ENCODE data around the gene MED15. TPM values are rescaled to one million over a fixed set of nuclear protein-coding genes. Genes with fewer than 3 reads are reported as not detected.

Gene MED15
- total and polyA plus RNA-seq, 2 of the 8 experiments (the other 6 are each of a cell fraction or from before 2014, with no cell fraction given), result 28.3 to 57.1 TPM

DNA sequence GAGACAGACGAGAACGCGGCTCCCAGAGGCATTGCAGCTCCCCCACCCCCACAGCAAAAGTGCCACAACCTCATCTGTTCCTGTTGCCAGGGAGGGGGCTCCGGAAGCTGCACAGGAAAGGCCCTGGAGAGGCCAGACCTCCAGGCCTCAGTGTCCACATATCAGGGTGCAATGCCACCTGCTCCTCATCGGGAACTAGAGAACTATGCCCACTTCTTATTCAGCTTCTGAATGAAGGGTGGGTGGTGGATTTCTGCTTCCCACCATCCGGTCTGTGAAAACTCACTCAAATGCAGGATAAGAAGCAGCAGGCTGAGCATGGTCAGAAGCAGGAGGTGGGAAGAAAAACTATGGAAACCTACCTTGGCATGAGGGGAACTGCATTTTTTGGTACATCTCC lies 105.9 kb downstream of the MED15 start:
- no peak overlapping the region for H3K4ac ChIP-seq (replicated peaks; ENCODE audit: insufficient read length, low read depth, low read length)
- CTCF ChIA-PET (ENCODE audit: partially characterized antibody), result interaction anchor here (0.7 to 1.0 kb wide), 3 partner anchors 22 to 295 kb away, joined by 3 read pairs; no protein-coding TSS in a partner anchor
- no peaks in the 10 kb centered on the region for H3K23me2 ChIP-seq (ENCODE audit: low read depth, low read length)
- no peak overlapping the region for H2BK120ac ChIP-seq (replicated peaks; ENCODE audit: low read depth, low read length)
- FAIRE-seq, result no peak
- no peaks in the 10 kb centered on the region for H3K36me3 ChIP-seq (ENCODE audit: control insufficient read depth in 2 of 4, insufficient read depth in 4 of 4, low read length in 3 of 4)
- H2BK20ac ChIP-seq (ENCODE audit: low read length), result no peak overlapping the region
- POLR2A ChIA-PET (ENCODE audit: partially characterized antibody), result no interaction called here
- DNase-seq (ENCODE audit: low read depth in 1 of 2, low spot score in 2 of 2), result no peak
- H4K8ac ChIP-seq (ENCODE audit: extremely low read depth, insufficient read depth, low read length), result no peak overlapping the region
- 86% methylated on average over 6 of the region's 6 CpGs; no CpG with 5 or more reads in 1 of the 2 experiments for WGBS, 2 experiments (ENCODE audit: extremely low coverage in 1 of 2, insufficient coverage in 1 of 2, insufficient read length in 1 of 2, insufficient replicate concordance in 2 of 2, low coverage in 1 of 2, low lambda C conversion rate in 2 of 2, missing lambda C conversion rate in 1 of 2)
- no peak overlapping the region for H2AK5ac ChIP-seq (ENCODE audit: low read depth, low read length)
- no peak overlapping the region for H3K23ac ChIP-seq (ENCODE audit: insufficient read length)
- H3K9ac ChIP-seq (replicated peaks in 1 of 4; ENCODE audit: extremely low read depth in 1 of 4, low read depth in 3 of 4, low read length in 3 of 4), result no peak overlapping the region
- no peak overlapping the region for H3K4me3 ChIP-seq (ENCODE audit: extremely low read depth in 1 of 4, insufficient read depth in 2 of 4, low read depth in 3 of 4, low read length in 4 of 4)
- H3K4me1 ChIP-seq (replicated peaks in 1 of 4; ENCODE audit: control insufficient read depth in 3 of 4, insufficient read depth in 4 of 4, low read length in 3 of 4), result no peaks in the 10 kb centered on the region
- H3K14ac ChIP-seq (ENCODE audit: insufficient read length), result no peak overlapping the region
- no peaks in the 10 kb centered on the region for H3K9me3 ChIP-seq (ENCODE audit: insufficient read depth in 2 of 2, low read depth in 1 of 2, low read length in 1 of 2)
- H2BK5ac ChIP-seq (ENCODE audit: low read depth, low read length), result no peak overlapping the region
- H3K27me3 ChIP-seq (replicated peaks in 1 of 4; ENCODE audit: control insufficient read depth in 3 of 4, extremely low read depth in 1 of 4, insufficient read depth in 3 of 4, low read length in 3 of 4), result no peaks in the 10 kb centered on the region
- H4K20me1 ChIP-seq (replicated peaks in 1 of 2; ENCODE audit: control insufficient read depth in 1 of 2, insufficient read depth in 2 of 2, low read length in 2 of 2), result no peaks in the 10 kb centered on the region
- H3K18ac ChIP-seq (ENCODE audit: extremely low read depth, low read length), result no peak overlapping the region
- H3K27ac ChIP-seq (ENCODE audit: low read depth, low read length), result no peak overlapping the region
- H3K4me2 ChIP-seq (ENCODE audit: insufficient read depth in 1 of 2, low read depth in 2 of 2, low read length in 2 of 2), result no peak overlapping the region
- H3K79me2 ChIP-seq (ENCODE audit: control insufficient read depth in 1 of 2, insufficient read depth in 2 of 2, low read length in 2 of 2), result no peaks in the 10 kb centered on the region
- H2AFZ ChIP-seq (ENCODE audit: low read length), result no peak overlapping the region
- TF ChIP-seq CTBP2 (IDR thresholded peaks at IDR 0.05; ENCODE audit: borderline replicate concordance, insufficient read depth, insufficient read length, low read length) (no peak), JUND (IDR thresholded peaks at IDR 0.05; ENCODE audit: low read length) (no peak), JUN (IDR thresholded peaks at IDR 0.05; ENCODE audit: low read depth, low read length) (no peak), TEAD4 (IDR thresholded peaks at IDR 0.05; ENCODE audit: low read depth, low read length) (no peak), RFX5 (IDR thresholded peaks at IDR 0.05; ENCODE audit: borderline replicate concordance, low read depth, low read length) (no peak), KDM1A (IDR thresholded peaks at IDR 0.05; ENCODE audit: borderline replicate concordance, low read length) (no peak), GABPA (IDR thresholded peaks at IDR 0.05; ENCODE audit: borderline replicate concordance, insufficient read depth, low read length) (no peak), RBBP5 (IDR thresholded peaks at IDR 0.05; ENCODE audit: borderline replicate concordance, low read depth, low read length) (no peak), NRF1 (IDR thresholded peaks at IDR 0.05; ENCODE audit: low read depth, low read length) (no peak), MAFK (IDR thresholded peaks at IDR 0.05; ENCODE audit: low read depth, low read length) (no peak)
- no peak overlapping the region for H2BK12ac ChIP-seq (ENCODE audit: low read depth, low read length)
- no peak overlapping the region for H4K5ac ChIP-seq (ENCODE audit: insufficient read length, low read depth, low read length)
- H4K91ac ChIP-seq (replicated peaks; ENCODE audit: insufficient read length, low read length), result no peak overlapping the region
- no peak overlapping the region for H3K56ac ChIP-seq (replicated peaks; ENCODE audit: insufficient read length, low read depth, low read length)
- no peaks in the 10 kb centered on the region for H3K79me1 ChIP-seq (ENCODE audit: low read depth, low read length)
- H2BK15ac ChIP-seq (ENCODE audit: low read length), result no peak overlapping the region

Measured in H1 (cell line).